ENCODE data around the gene DENND4C.

DNA sequence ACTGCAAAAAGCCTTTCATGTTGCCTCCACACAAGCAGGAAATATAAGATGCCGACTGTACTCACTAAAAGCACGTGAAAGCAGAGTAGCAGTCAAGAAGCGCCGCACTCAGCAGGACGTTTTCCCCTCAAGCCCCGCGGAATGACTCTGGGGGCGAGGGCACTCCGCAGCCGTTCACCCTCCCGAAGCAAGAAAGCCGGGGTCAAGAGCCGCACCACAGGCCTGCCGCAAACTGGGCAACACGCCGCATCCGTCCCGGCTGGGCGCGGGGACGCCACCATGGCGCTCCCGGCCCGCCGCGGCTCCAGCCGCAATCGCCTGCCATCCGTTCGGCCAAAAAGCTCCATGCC, 149.2 kb downstream of the DENND4C start:
- TF ChIP-seq SPI1 (IDR thresholded peaks at IDR 0.05; ENCODE audit: low read depth, low read length) = no peak
- TF ChIP-seq POLR2A (IDR thresholded peaks at IDR 0.05; ENCODE audit: low read depth, low read length) = no peak
- no peak for TF ChIP-seq TAF1 (IDR thresholded peaks at IDR 0.05; ENCODE audit: low read depth, low read length)
- TF ChIP-seq POLR2AphosphoS5 (IDR thresholded peaks at IDR 0.05; ENCODE audit: low read depth, low read length) = no peak
- TF ChIP-seq POU2F2 (IDR thresholded peaks at IDR 0.05; ENCODE audit: low read depth, low read length) = no peak
- no peak for TF ChIP-seq PAX5 (IDR thresholded peaks at IDR 0.05; ENCODE audit: insufficient read depth, low read length, severe bottlenecking)
